ENCODE data around the gene TNP2.

GRCh38 chr16:11276143-11276895, 7.2 kb upstream of the TNP2 start, which contains the start of gene PRM2:
- no peak for TF ChIP-seq MXI1 (IDR thresholded peaks at IDR 0.05; ENCODE audit: borderline replicate concordance, low read depth, low read length)
- TF ChIP-seq BHLHE40 (IDR thresholded peaks at IDR 0.05; ENCODE audit: low read depth, low read length): no peak
- TF ChIP-seq POLR2A (IDR thresholded peaks at IDR 0.05; ENCODE audit: low read depth, low read length): no peak
- TF ChIP-seq, protein P1, sequence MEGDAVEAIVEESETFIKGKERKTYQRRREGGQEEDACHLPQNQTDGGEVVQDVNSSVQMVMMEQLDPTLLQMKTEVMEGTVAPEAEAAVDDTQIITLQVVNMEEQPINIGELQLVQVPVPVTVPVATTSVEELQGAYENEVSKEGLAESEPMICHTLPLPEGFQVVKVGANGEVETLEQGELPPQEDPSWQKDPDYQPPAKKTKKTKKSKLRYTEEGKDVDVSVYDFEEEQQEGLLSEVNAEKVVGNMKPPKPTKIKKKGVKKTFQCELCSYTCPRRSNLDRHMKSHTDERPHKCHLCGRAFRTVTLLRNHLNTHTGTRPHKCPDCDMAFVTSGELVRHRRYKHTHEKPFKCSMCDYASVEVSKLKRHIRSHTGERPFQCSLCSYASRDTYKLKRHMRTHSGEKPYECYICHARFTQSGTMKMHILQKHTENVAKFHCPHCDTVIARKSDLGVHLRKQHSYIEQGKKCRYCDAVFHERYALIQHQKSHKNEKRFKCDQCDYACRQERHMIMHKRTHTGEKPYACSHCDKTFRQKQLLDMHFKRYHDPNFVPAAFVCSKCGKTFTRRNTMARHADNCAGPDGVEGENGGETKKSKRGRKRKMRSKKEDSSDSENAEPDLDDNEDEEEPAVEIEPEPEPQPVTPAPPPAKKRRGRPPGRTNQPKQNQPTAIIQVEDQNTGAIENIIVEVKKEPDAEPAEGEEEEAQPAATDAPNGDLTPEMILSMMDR (conservative IDR thresholded peaks at IDR 0.05; ENCODE audit: low read depth, low read length): no peak
- no peak for TF ChIP-seq USF2 (IDR thresholded peaks at IDR 0.05; ENCODE audit: low read depth, low read length)
- TF ChIP-seq CEBPB (IDR thresholded peaks at IDR 0.05; ENCODE audit: low read depth, low read length): no peak
- TF ChIP-seq MAFK (IDR thresholded peaks at IDR 0.05; ENCODE audit: low read depth, low read length): no peak
- no peak for TF ChIP-seq RFX5 (IDR thresholded peaks at IDR 0.05; ENCODE audit: low read depth, low read length)
- no peak for TF ChIP-seq CHD1 (IDR thresholded peaks at IDR 0.05; ENCODE audit: low read depth, low read length)
- no peak for TF ChIP-seq MAZ (IDR thresholded peaks at IDR 0.05; ENCODE audit: borderline replicate concordance, low read depth, low read length)
- no peak for TF ChIP-seq SMC3 (IDR thresholded peaks at IDR 0.05; ENCODE audit: low read depth, low read length)
- TF ChIP-seq FOS (IDR thresholded peaks at IDR 0.05; ENCODE audit: low read depth, low read length): no peak
- no peak for TF ChIP-seq ELK1 (IDR thresholded peaks at IDR 0.05; ENCODE audit: borderline replicate concordance, low read depth, low read length)
